Endothelial cell of umbilical vein (primary cell): ENCODE data around the gene ANKRD16. TPM values are rescaled to one million over a fixed set of nuclear protein-coding genes. Genes with fewer than 3 reads are reported as not detected.

Experiments used
- BruUV-seq: library from RNA; stranded (reverse); fragments of 400-500 nt; replicated peaks from 2 replicates; lab custom pipeline; 2021; lab: Mats Ljungman, UMichigan
- CTCF ChIA-PET: fragments of 300-600, 350-600 bp; sonication (Branson Sonifier 250); formaldehyde crosslinking; loops from one replicate; lab custom pipeline; 2021; ENCODE audit warnings: antibody characterized with exemption, inconsistent platforms; lab: Charles Lee
- POLR2A ChIA-PET: fragments of 300-600, 350-600 bp; sonication (Branson Sonifier 250); formaldehyde crosslinking; loops from one replicate; lab custom pipeline; 2021; ENCODE audit warnings: antibody characterized with exemption, inconsistent platforms; lab: Charles Lee
- DNase-seq: peaks from one replicate; pipeline ENCODE4 v3.0.0-alpha.2; 2011; ENCODE audit warnings: low read depth, low spot score
- FAIRE-seq: peaks from 2 replicates; lab custom pipeline; 2011; peaks lifted over from hg19 to GRCh38; lab: Jason Lieb, UNC
- H2AFZ ChIP-seq: 2 replicates; pipeline ENCODE4 v1.6.0; 2012; ENCODE audit warnings: low read depth, low read length, control low read depth, inconsistent platforms
- H3K27ac ChIP-seq: 2 replicates; pipeline ENCODE4 v1.5.1; 2011; ENCODE audit warnings: low read depth, mild to moderate bottlenecking, control low read depth, low read length, moderate library complexity; ENCODE audit not compliant: insufficient read depth
- H3K27me3 ChIP-seq, 2 experiments: 2 replicates each; pipeline versions ENCODE4 v1.6.0 to v1.6.1; 2011; ENCODE audit warnings: low read length in 2 of 2, mixed read lengths in 1 of 2; ENCODE audit not compliant: control insufficient read depth in 2 of 2, insufficient read depth in 2 of 2
- H3K36me3 ChIP-seq, 2 experiments: 2 replicates in 1 of 2; 3 replicates in 1 of 2; pipeline ENCODE4 v1.5.1; 2011; ENCODE audit warnings: low read length in 2 of 2, mild to moderate bottlenecking in 1 of 2, moderate library complexity in 1 of 2; ENCODE audit not compliant: control insufficient read depth in 2 of 2, insufficient read depth in 2 of 2; ENCODE audit errors: extremely low read depth in 1 of 2
- H3K4me1 ChIP-seq: 3 replicates; pipeline ENCODE4 v1.5.1; 2011; ENCODE audit warnings: mild to moderate bottlenecking, low read length; ENCODE audit not compliant: control insufficient read depth, insufficient read depth; ENCODE audit errors: extremely low read depth
- H3K4me2 ChIP-seq: 2 replicates; pipeline ENCODE4 v1.6.1; 2011; ENCODE audit warnings: low read length, control low read depth, mixed read lengths; ENCODE audit not compliant: insufficient read depth
- H3K4me3 ChIP-seq, 3 experiments: fragments of 200-600 bp in 1 of 3; sonication (generic), shearing (Covaris generic) in 1 of 3; replicated peaks in 1 of 3; 2 replicates each; pipeline ENCODE4 v1.5.1; 2011 to 2016; ENCODE audit warnings: control low read depth in 3 of 3, low read length in 3 of 3, mild to moderate bottlenecking in 2 of 3, inconsistent platforms in 1 of 3, low read depth in 1 of 3, moderate library complexity in 1 of 3; ENCODE audit not compliant: insufficient read depth in 1 of 3
- H3K79me2 ChIP-seq: 2 replicates; pipeline ENCODE4 v1.6.0; 2012; ENCODE audit warnings: low read length, inconsistent platforms; ENCODE audit not compliant: control insufficient read depth, insufficient read depth
- H3K9ac ChIP-seq: replicated peaks from 2 replicates; pipeline ENCODE3; 2011; ENCODE audit warnings: low read length, control low read depth; ENCODE audit not compliant: insufficient read depth; ENCODE audit errors: extremely low read depth
- H3K9me1 ChIP-seq: replicated peaks from 3 replicates; pipeline ENCODE4 v1.6.0; 2011; ENCODE audit warnings: mild to moderate bottlenecking, low read length; ENCODE audit not compliant: control insufficient read depth, insufficient read depth; ENCODE audit errors: extremely low read depth
- H3K9me3 ChIP-seq: replicated peaks from 2 replicates; pipeline ENCODE4 v1.5.1; 2012; ENCODE audit warnings: low read length, inconsistent platforms; ENCODE audit not compliant: control insufficient read depth, insufficient read depth
- H4K20me1 ChIP-seq: replicated peaks from 2 replicates; pipeline ENCODE3; 2011; ENCODE audit warnings: mild to moderate bottlenecking, low read length; ENCODE audit not compliant: control insufficient read depth, insufficient read depth; ENCODE audit errors: extremely low read depth
- EZH2 ChIP-seq: IDR thresholded peaks from 2 replicates; pipeline ENCODE4 v1.6.1; 2012; ENCODE audit warnings: borderline replicate concordance, low read depth, mild to moderate bottlenecking, moderate library complexity, low read length, inconsistent platforms; ENCODE audit not compliant: severe bottlenecking
- FOS ChIP-seq: IDR thresholded peaks from 2 replicates; pipeline ENCODE4 v1.6.1; 2011; ENCODE audit warnings: mild to moderate bottlenecking, low read length, moderate library complexity, borderline replicate concordance; ENCODE audit not compliant: insufficient read depth
- GATA2 ChIP-seq: IDR thresholded peaks from 2 replicates; pipeline ENCODE4 v1.7.0; 2011; ENCODE audit warnings: low read depth, mild to moderate bottlenecking, moderate library complexity, mixed read lengths, low read length; ENCODE audit not compliant: insufficient read length, insufficient read depth
- POLR2A ChIP-seq: IDR thresholded peaks from 2 replicates; pipeline ENCODE4 v1.6.1; 2012; ENCODE audit warnings: low read depth, mild to moderate bottlenecking, control low read depth, low read length
- dilution Hi-C: fragments of 300-500 bp; cut with MboI; formaldehyde crosslinking; loops from one replicate; pipeline ENCODE4 v1.15.0; 2019; ENCODE audit warnings: low sequenced_read_pairs; ENCODE audit not compliant: extremely low pct_ligation_motif_present
- intact Hi-C: fragments of 100-400 bp; cut with micrococcal nuclease; formaldehyde crosslinking; loops from one replicate; pipeline ENCODE4 v1.10.0; 2022
- polyA plus RNA-seq, 4 experiments: library from polyadenylated mRNA; depleted of rRNA in 3 of 4; stranded (reverse) in 3 of 4; unstranded in 1 of 4; fragments of >200 nt; gene quantifications; 2 replicates each; pipeline versions ENCODE4 v1.2.1 to v1.2.3, GENCODE V29; 2011 to 2012; ENCODE audit warnings: missing spikeins in 1 of 4
- total RNA-seq: library from RNA; stranded (reverse); gene quantifications from 2 replicates; pipeline ENCODE4 v1.2.3, GENCODE V29; 2021
- TF ChIP-seq, protein P1 (sequence below), 2 donors: IDR thresholded peaks; 1 replicate in 1 of 2; 2 replicates in 1 of 2; pipeline ENCODE4 v1.5.1; 2011; ENCODE audit warnings: low read length in 2 of 2, mild to moderate bottlenecking in 2 of 2, moderate library complexity in 2 of 2, control low read depth in 1 of 2, inconsistent platforms in 1 of 2, low read depth in 1 of 2; ENCODE audit not compliant: insufficient read depth in 1 of 2; ENCODE audit errors: extremely low read depth in 1 of 2
- TF ChIP-seq, protein P2 (sequence below): IDR thresholded peaks from 2 replicates; pipeline ENCODE4 v1.6.1; 2011; ENCODE audit not compliant: insufficient read depth, insufficient read length

Gene ANKRD16
- total and polyA plus RNA-seq, 2 donors (not counting 3 experiments of a cell fraction or from before 2014, with no cell fraction given) = 6.9 to 8.0 TPM

DNA sequence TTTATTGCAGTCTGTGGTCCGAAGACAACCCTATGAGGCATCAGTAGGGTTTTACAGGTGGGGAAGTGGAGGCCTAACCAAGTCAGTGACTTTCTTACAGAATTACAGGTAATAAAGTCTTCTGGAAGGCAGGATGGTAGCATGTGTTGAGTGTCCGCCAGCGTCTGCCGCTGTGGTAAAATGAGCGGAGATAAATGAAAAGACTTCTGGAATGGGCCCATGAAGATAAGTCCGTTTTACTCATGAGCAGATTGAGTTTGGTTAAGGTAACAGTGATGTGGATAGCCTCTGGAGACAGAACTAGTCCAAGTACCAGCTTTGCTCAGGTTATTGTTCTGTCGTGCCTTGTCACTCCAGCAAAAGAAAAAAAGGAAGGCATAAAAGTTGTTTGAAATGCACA, 1.3 kb upstream of the ANKRD16 start:
- intact Hi-C loops = loop anchor here (5.0 kb wide), 2 partner anchors 86 to 196 kb away; partner anchors contain the start of genes IL15RA and RBM17
- H4K20me1 ChIP-seq = no peaks in the 10 kb centered on the region

More for the DNA sequence above, 1.3 kb upstream of the ANKRD16 start:
- dilution Hi-C loops = no loop called here
- DNase-seq = peak; percentile 19
- TSS peak; percentile 16 for BruUV-seq
- CTCF ChIA-PET = interaction anchor here (3.5 kb wide), 1 partner anchor 17 kb away, joined by 18 read pairs; no protein-coding TSS in a partner anchor
- peak overlapping the region; percentile 9 to 77 (median 62) for H3K4me3 ChIP-seq
- no peak overlapping the region for H2AFZ ChIP-seq
- peak overlapping the region; percentile 59 for H3K9ac ChIP-seq
- no peak for FAIRE-seq
- no peaks in the 10 kb centered on the region for H3K27me3 ChIP-seq
- no peaks in the 10 kb centered on the region for H3K9me3 ChIP-seq
- H3K4me1 ChIP-seq = peaks cover 36% of the 10 kb centered on the region
- H3K9me1 ChIP-seq = no peaks in the 10 kb centered on the region
- H3K4me2 ChIP-seq = peak overlapping the region; percentile 65
- TF ChIP-seq, protein P1, sequence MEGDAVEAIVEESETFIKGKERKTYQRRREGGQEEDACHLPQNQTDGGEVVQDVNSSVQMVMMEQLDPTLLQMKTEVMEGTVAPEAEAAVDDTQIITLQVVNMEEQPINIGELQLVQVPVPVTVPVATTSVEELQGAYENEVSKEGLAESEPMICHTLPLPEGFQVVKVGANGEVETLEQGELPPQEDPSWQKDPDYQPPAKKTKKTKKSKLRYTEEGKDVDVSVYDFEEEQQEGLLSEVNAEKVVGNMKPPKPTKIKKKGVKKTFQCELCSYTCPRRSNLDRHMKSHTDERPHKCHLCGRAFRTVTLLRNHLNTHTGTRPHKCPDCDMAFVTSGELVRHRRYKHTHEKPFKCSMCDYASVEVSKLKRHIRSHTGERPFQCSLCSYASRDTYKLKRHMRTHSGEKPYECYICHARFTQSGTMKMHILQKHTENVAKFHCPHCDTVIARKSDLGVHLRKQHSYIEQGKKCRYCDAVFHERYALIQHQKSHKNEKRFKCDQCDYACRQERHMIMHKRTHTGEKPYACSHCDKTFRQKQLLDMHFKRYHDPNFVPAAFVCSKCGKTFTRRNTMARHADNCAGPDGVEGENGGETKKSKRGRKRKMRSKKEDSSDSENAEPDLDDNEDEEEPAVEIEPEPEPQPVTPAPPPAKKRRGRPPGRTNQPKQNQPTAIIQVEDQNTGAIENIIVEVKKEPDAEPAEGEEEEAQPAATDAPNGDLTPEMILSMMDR (IDR thresholded peaks at IDR 0.05; ENCODE audit: extremely low read depth in 1 of 2, insufficient read depth in 1 of 2, low read depth in 1 of 2, low read length in 2 of 2) = no peak
- TF ChIP-seq POLR2A (no peak), FOS (no peak), GATA2 (no peak), EZH2 (no peak)
- TF ChIP-seq, protein P2, sequence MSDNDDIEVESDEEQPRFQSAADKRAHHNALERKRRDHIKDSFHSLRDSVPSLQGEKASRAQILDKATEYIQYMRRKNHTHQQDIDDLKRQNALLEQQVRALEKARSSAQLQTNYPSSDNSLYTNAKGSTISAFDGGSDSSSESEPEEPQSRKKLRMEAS = no peak
- peaks cover 51% of the 10 kb centered on the region for H3K79me2 ChIP-seq
- POLR2A ChIA-PET = interaction anchor here (0.8 to 2.2 kb wide), 5 partner anchors 10 to 445 kb away, joined by 3 to 9 read pairs (median 7); partner anchors contain the start of gene GDI2
- peak overlapping the region; percentile 18 for H3K27ac ChIP-seq
- H3K36me3 ChIP-seq = peaks cover 7 to 8% of the 10 kb centered on the region in 2 experiments
